ENCODE data around the gene GLS.
A peak's percentile ranks its signal among the peaks of the same experiment; 100 is the strongest.
"Not testable (repeated sequence)": the region's sequence is repeated elsewhere in the genome, so short reads cannot be mapped to it uniquely, and the experiment has no call there.

Gene GLS

DNA sequence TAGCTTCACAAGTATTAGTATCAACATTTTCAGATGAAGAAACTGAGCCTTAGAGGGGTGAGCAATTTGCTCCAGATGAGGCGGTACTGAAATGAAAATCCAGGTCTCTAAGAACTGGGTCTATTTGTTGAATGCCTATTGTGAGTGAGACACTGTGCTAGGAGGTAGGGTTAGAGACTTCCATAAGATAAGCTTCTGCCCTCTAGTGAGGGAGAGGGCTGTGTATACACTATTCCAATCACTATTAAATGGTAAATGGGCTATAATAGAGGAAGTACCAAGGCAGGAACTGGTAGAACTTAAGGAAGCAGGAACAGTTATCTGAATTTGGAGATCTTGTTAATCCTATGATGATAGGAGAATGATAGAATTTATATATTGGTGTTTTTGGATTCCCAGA is 23.6 kb upstream of the GLS start:
- DNase-seq (ENCODE audit: low spot score), result no peak

- no peak for DNase-seq (ENCODE audit: low spot score)
Observed at GRCh38 chr2:190858817-190859216, 21.8 kb upstream of the GLS start.

DNA sequence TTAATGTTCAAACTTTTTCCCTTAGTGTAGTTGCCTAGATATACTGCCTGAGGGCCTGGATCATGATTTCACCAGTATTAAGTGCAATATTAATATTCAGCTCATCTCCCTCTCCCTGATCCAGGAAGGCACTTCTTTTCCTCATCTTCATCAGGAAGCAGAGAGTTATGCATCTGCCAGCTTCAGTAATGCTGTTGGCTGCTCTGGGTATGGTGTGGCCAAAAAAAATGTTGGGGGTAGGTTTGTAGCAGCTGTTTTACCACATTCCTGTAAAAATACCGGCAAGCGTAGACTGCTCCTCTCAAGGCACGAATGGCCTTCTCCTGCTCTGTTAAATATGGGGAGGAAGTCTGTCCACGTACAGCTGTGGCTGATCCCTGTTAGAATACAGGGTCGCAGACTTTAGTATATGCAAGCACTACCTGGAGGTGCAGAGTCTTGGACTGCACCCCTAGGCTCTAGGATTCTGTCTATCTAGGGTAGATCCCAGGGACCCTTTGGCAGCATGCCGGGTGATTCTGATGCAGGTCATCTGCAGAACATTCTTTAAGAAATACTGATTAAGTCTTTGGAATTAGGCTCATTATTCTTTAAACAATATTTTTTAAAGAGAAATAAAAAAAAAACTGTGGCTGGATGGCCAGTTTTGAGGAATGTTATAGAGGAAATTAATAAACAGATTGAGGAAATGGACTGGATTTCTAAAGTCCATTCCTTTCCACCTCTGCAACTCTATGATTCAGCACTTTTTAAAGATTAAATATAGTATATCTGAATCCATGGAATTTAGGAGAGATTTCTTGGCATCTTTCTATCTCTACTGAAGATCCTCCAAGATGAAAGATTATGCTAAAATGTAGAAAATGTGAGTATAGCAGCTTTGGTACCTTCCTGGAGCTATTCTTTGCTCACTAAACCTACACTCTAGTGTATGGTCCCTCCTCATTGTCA is 21.0 kb upstream of the GLS start:
- no peak for DNase-seq (ENCODE audit: low spot score)

GRCh38 chr2:190860985-190861680 is 19.5 kb upstream of the GLS start:
- no peak for DNase-seq (ENCODE audit: low spot score)

GRCh38 chr2:190862128-190862527 is 18.5 kb upstream of the GLS start:
- DNase-seq (ENCODE audit: low spot score), result not testable (repeated sequence)

- DNase-seq (ENCODE audit: low spot score), result no peak
Observed at GRCh38 chr2:190862571-190862991, 18.0 kb upstream of the GLS start.

DNA sequence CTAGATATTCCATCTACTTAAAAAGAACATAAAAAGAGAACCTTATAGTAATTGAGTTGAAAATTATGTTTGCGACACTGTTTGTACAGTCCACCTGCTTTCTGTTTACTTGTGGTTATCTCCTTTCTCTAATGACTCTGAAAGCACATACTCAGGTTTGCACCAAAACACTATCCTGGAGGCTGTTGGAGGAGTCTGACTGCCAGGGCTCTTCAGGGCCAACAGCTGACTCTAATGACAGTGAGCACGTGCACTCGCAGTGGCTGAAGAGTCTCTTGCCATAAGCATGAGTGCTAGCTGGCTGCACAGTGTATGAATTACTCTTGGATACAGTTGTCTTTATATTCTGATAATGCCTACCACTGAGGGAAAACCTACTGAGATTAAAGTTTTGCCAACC is 16.7 kb upstream of the GLS start:
- no peak for DNase-seq (ENCODE audit: low spot score)

DNA sequence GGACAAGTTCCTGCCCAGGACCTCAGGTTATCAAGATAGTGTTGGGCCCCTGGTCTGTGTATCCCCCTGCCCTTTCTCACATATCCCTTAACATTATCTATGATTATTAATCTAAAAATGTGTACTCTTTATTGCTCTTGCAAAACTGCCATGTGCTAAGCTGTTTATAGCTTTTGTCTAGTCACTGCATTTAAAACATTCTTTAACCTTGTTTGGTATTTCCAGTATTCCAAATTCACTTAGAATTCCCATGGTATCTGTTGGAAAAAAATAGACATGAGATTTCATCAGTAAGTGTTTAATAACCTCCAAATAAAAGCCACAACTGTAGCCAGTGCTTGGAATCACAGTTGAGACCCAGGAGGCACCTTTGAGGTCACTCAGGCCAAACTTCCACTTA is 16.2 kb upstream of the GLS start:
- DNase-seq (ENCODE audit: low spot score), result no peak

GRCh38 chr2:190867212-190867611 is 13.4 kb upstream of the GLS start:
- no peak for DNase-seq (ENCODE audit: low spot score)

- DNase-seq (ENCODE audit: low spot score), result no peak
Observed at GRCh38 chr2:190867832-190868231, 12.8 kb upstream of the GLS start.

- DNase-seq (ENCODE audit: low spot score), result no peak
Observed at GRCh38 chr2:190869721-190870120, 10.9 kb upstream of the GLS start.

- DNase-seq (ENCODE audit: low spot score), result not testable (repeated sequence)
Observed at GRCh38 chr2:190873451-190873850, 7.2 kb upstream of the GLS start.

DNA sequence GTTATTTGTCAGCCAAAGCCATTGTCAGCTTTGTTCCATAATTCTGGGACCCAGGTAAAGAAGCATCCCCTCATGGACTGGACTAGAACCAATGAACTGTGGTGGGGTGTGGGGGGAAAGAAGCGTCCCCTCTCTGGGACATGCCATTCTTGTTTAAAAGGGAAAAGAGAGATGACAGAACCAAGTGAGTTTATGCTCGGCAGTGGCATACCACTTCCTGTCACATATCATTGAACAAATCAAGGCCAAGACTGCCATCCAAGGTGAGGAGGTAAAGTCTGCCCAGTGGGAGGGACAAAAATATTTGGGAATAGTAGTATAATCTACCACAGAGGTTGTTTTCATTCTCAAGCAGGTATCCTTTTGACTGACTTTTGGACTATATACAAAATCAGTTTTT is 4.7 kb upstream of the GLS start:
- no peak for DNase-seq (ENCODE audit: low spot score)

DNA sequence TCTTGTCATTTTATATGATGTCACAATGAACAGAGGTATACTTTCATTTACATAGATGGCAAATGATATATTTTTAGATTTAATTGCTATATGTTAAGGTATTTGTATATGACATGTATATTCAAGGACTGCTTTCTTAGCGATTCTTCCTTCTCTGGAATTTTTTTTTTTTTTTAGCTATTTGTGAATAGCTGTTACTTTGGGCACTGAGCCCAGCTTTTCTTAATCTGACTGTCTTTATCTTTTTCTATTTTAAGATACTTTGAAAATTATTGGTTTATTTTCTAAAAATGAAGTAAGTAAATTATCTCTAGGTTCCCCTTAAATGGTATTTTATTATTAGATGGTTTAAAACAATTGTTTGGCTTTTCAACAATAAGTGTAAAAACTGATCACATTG is 4.0 kb upstream of the GLS start:
- no peak for DNase-seq (ENCODE audit: low spot score)

- DNase-seq (ENCODE audit: low spot score), result no peak
Observed at GRCh38 chr2:190877436-190877835, 3.2 kb upstream of the GLS start.

DNA sequence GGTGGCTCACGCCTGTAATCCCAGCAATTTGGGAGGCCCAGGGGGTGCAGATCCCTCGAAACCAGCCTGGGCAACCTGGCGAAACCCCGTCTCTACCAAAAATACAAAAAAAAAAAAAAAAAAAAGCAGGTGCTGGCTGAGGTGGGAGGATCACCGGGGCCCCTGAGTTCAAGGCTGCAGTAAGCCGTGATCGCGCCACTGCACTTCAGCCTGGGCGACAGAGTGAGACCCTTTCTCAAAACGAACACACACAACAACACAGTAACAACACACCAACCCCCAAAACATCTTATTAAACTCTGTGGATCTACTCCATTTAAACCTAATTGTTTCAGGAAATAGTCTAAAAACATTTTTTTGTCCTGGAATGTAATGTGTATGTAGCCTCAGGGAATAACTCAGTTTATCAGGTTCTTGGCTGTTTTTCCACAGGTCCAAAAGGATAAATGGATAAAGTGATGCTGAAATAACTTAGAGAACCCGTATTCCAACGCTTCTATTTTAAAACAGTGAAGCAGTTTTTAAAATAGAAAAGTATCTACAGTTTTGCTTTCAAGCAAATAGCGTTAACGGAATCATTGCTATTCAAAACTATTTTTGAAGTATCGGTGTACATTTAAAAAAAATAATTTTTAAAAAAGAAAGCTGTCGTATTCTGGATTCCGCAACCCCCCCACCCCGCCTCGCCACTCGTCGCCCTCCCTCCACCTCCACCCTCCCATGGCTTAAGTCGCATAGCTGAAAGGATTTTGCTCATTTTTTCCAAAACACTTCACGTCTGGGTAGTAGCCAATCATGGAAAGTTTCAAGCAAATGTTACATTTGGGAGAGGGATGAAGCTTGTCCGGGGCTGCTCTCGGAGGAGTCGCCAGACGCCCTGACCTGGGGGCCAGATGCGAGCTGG is 895 bp upstream of the GLS start:
- peak; percentile 17 for DNase-seq (ENCODE audit: low spot score)

DNA sequence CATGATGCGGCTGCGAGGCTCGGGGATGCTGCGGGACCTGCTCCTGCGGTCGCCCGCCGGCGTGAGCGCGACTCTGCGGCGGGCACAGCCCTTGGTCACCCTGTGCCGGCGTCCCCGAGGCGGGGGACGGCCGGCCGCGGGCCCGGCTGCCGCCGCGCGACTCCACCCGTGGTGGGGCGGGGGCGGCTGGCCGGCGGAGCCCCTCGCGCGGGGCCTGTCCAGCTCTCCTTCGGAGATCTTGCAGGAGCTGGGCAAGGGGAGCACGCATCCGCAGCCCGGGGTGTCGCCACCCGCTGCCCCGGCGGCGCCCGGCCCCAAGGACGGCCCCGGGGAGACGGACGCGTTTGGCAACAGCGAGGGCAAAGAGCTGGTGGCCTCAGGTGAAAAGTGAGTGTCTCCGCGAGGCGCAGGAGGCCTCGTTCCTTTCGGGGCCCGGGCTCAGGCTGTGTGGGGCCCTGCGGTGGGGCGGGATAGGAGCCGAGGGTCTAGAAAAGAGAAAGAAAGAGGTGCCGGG is 520 bp downstream of the GLS start:
- DNase-seq (ENCODE audit: low spot score), result no peak

GRCh38 chr2:190881598-190882410 is 1.2 kb downstream of the GLS start:
- peak; percentile 95 for DNase-seq (ENCODE audit: low spot score)

- no peak for DNase-seq (ENCODE audit: low spot score)
Observed at GRCh38 chr2:190882411-190882766, 1.8 kb downstream of the GLS start.

DNA sequence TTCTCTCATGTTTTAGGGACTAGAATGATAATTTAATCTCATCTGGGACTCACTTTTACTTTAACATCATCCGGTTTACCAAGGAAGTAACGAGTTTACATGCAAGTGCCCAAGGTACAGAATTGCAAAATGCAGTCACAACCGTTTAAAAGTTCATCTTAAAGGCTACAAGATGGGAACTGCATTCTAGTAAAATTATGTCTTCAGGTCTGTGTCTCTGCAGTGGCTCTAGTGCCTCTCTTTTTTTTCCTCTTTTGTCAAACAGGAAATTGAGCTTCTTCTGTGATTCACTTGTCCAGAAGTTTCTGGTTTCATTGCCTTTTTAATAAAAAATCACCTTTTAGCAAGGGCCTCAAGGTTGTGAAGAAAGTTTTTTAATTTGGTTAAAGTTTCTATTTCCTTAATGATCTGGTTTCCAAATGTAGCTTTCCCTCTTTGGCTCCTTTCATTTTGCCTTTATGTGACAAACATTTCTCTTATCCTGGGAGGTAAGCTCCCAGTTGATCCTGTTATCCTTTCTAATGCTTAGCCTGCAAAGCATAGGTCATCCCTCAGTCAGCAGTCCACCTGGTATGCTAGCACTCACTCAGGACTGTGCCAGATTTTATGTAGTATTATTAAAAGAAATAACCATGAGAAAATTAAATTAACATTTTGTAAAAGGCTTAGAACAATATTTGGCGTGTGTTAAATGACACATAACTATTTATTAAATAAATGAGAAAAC is 2.4 kb downstream of the GLS start:
- peak; percentile 51 for DNase-seq (ENCODE audit: low spot score)

DNA sequence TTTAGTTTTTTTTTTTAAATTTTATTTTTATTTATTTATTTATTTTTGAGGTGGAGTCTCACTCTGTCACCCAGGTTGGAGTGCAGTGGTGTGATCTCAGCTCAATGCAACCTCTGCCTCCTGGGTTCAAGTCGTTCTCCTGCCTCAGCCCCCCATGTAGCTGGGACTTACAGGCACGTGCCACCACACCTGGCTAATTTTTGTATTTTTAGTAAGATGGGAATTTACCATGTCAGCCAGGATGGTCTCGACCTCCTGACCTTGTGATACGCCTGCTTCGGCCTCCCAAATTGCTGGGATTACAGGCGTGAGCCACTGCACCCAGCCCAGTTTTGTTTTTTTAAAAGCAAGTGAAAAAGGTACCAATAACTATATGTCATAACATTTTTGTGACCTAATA is 5.2 kb downstream of the GLS start:
- not testable (repeated sequence) for DNase-seq (ENCODE audit: low spot score)
